Tongue (tissue), 2 donors: ENCODE results near the gene PITRM1. TPM values are rescaled to one million over a fixed set of nuclear protein-coding genes. Genes with fewer than 3 reads are reported as not detected.
"Not testable (repeated sequence)": the region's sequence is repeated elsewhere in the genome, so short reads cannot be mapped to it uniquely, and the experiment has no call there.

ENCODE experiments used
- DNase-seq: peaks from one replicate; pipeline ENCODE4 v3.0.0-alpha.2; 2015
- total RNA-seq: library from RNA; depleted of rRNA; stranded (reverse); fragments of >200 nt; gene quantifications from one replicate; pipeline ENCODE4 v1.2.3, GENCODE V29; 2014

PITRM1 gene
- total RNA-seq, 1 donor from 2014 or later = 78.2 TPM

DNA sequence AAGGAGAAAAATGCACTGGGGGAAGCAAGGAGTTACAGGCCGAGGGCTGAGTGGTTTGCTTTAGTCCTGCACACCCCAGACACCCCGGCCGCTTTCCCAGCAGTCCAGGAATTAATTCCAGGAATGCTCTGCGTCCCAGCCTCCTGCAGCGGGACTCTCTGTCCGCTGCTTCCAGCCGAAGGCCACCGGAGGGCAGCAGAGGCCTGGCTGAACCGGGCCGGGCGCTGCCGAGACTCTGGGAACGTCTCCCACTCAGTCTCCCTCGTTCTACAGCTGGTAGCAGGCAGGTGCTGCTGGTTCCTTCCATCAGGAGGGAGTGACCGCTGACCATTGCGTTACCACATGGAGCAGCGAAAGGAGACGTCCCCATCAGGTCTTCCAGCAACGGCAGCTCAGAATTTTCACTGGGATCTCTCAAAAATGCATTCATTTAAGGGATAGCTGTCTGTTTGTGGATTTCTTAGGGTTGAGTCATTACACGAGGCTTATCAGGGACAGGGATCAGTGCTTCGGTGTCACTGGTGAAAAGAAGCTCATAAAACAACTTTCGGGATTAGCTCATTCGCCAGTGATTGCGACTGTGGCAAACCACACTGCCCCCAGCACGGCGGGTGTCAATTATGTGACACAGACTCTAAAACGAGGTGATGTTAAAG, 24.9 kb upstream of the PITRM1 start:
- DNase-seq = peak; percentile 91

DNA sequence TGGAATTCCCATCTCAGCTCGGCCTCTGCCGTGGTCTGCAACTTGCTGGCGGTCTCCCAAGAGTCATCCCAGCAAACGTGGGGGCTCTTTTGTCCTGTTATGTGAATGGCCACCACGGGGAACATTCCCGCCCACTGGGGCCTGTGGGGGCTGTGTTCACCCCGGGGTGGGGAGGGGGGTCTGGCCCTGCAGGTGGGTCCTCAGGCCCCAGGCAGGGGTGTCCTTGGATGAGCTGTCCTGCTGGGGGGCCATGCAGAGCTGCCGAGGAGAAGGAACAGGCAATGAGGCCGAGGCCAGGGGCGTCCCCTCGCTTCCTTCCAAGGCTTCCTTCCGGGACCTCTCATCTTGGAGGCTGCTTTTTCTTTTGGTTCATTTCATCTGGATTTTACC, 24.4 kb upstream of the PITRM1 start:
- DNase-seq = no peak

DNA sequence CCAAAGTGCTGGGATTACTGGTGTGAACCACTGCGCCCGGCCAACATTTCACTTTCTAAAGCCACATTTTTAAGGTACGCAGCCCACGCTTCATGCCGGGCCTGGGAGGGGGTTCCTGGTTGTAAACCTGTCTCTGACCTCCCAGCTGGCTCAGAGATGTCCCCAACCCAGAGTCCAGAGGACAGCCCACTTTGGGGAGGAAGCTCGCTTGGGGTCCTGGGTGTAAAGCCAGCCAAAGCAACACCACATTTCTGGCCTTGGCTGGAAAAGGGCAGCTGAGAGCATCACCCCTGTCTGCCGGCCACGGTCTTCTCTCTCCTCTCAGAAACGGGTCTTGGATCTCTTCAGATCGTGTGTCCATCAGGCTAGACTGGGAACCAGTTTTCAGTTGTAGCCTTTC, 23.9 kb upstream of the PITRM1 start:
- no peak for DNase-seq

DNA sequence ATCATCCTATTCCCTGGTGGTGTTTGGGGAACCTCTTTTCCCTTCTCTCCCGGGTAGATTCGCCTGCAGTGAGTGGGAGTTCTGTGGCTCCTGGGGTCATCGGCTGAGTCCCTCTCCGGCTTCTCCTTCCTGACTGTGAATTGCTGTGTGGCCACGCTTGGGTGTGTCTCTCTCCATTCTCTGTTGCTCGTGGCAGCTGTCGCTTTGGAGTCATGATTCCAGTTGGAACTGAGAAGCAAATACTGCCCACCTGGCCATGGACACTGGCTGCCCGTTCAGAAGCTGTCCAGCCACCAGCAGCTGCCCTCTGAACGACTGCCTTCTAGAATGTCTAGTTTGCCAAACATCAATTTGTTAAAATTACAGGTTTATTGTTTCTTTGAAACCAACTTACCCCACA, 23.1 kb upstream of the PITRM1 start:
- DNase-seq = peak; percentile 49

DNA sequence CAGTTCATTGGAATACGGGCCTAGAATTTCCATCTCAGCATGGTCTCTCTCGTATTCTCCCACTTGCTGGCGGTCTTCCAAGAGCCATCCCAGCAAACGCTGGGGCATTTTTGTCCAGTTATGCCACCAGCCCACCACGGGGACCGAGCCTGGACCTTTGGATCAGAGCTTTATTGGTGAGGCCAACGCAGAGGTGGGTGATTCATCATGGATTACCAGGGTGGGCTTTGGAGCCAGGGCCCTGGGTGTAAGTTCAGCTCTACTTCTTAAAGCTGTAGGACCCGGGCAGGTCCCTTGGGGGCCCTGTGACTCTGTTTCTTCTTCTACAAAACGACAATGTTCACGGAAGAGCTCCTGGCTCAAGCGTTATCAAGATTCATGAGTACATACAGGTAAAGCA, 22.7 kb upstream of the PITRM1 start:
- no peak for DNase-seq

DNA sequence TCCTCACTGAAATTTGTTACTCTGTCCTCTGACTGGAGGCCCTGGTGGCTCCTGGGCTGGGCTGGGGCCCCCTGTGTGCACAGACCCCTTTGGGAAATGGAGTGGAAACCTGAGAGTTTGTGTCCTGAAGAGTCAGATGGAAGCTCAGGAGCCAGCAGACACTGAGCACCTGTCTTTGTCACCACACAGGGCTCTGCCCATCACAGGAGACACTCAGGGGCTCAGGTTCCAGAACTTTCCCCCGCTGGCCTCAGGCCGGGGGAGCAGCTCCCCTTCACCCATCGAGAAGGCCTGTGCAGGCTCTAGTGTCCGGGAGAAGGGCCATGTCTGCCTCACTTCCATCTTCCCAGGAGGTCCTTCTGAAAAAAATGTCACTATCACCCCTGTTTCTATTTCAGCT, 22.3 kb upstream of the PITRM1 start:
- DNase-seq = no peak

DNA sequence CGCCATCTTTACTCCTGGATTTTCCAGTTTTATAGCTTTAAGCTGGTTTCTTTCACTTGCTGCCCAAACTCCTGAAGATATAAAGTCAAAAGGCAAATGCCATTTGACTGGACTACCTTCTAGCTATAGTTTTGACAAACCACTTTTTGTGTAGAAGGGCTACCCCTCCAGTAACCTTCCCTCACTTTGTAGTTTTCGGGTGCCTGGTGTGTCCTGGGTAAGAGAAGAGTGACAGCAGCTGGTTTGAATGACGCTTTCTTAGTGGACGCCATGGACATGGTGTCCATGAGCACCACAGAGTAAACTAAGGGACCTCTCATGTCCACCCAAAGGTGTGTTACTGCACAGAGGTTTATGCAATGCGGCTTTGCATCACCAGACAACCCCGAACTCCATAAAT, 21.2 kb upstream of the PITRM1 start:
- no peak for DNase-seq

DNA sequence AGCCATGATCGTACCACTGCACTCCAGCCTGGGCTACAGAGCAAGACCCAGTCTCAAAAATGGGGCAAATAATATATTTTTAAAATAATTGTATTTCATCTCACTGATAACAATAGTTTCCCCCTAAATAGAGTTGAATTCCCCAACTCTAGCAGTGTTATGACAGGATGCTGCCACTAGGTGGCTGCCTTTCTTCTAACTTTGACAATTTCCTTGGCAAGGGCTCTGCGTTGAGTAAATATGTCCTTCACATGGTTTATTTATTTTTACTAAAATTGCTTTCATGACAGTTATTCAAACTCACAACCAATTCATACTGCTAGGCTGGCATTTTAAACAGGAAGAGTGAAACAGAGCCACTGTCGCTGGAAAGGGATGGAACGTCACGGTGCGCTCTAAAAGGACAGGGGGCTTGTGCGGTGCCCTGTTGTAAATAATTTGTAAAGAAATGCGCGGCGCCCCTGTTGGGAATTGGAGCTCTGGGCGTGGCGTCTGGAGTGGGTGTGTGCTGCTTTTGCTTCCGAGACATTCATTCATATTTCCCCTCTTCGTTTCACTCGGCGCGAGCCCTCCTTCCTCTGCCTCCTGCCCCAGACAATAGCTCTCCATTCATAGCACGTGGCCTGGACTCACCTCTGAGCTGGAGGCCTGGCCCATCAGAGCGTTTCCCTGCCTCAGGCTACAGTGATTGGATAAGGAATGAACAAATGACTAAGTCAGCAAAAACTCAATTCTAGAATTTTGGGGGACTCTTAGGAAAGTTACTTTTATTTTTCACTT, 20.5 kb upstream of the PITRM1 start:
- peak; percentile 85 for DNase-seq

DNA sequence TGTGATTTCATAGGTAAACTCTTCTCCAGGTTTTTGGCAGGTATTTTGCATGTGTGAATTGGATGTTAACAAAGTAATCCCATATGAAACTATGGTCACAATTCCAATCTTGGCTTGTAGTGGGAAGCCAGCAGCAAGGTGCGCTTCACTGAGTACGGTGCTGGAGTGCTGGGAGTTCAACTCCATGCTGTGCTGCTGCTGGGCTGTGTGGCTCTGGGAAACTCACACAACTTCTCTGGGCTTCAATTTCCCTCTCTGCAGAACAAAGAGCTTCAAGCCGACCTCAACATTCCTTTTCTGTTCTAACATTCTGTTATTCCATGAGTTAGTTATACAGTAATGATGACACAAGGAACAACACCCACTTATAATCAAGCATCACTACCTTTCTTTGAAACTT, 18.2 kb upstream of the PITRM1 start:
- DNase-seq = no peak

DNA sequence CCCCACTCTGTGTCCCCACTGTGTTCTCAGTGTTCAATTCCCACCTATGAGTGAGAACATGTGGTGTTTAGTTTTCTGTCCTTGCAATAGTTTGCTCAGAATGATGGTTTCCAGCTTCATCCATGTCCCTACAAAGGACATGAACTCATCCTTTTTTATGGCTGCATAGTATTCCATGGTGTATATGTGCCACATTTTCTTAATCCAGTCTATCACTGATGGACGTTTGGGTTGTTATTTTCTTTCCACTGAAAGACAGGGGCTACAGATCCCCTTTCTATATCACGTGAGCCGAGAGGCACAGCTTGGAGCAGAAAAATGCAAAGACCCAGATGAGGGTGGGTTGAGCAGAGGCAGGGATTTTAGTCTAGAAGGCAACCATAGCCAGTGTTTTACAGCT, 14.6 kb upstream of the PITRM1 start:
- not testable (repeated sequence) for DNase-seq

DNA sequence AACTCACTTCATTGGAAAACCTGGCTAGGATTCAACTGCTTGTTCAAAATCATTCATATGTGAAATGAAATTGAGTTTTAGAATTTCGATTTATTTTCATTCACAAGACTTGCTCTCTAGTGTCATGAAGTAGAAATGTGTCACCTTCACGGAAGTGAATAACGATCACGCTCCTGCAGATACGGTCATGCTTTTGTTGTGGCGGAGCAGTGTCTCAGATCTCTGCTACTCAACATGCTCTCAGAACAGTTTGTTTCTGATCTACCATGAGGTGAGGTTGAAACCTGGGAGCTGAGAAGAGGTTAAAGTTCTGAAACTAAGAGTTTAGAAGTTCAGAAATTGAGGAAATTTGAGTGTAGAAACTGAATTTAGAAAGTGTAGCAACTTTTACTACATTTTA, 13.8 kb upstream of the PITRM1 start:
- no peak for DNase-seq

DNA sequence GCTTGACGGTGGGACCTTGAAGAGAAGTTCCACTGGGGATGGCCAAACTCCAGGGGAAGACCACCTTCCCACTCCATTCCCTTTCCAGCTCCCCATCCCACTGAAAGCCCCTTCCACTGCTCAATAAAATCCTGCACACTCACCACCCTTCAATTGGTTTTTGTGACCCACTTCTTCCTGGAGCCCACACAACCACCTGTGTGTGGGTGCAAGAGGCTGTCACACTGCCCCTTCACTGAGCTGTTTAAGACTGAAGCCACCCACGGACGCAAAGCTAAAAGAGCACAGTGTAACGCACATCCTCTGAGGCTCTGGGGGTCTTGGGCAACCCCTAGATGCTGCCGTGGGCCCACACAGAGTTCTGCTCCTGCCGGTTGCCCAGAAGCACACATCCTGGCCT, 12.8 kb upstream of the PITRM1 start:
- DNase-seq = no peak

DNA sequence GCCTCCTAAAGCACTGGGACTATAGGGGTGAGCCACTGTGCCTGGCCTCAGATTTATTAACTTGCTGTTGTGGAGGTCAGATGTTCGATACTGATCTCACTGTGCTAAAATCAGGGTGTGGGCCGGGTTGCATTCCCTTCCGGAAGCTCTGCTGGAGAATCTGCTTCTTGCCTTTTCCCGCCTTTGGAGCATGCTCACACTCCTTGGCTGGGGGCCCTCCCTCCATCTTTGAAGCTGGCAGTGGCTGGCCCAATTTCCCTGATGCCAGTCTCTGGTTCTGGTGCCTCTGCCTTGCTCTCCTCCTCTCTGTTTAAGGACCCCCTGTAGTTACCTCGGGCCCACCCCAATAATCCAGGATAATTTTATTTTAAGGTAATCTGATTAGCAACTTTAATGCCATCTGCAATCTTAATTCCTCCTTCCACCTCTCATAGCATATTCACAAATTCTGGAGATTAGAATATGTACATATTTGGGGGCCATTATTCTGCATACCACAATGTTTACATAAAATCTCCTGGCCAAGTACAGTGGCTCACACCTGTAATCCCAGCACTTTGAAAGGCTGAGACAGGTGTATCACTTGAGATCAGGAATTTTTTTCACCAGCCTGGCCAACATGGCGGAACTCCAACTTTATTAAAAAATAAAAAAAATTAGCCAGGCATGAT, 7.9 kb upstream of the PITRM1 start:
- DNase-seq = no peak

DNA sequence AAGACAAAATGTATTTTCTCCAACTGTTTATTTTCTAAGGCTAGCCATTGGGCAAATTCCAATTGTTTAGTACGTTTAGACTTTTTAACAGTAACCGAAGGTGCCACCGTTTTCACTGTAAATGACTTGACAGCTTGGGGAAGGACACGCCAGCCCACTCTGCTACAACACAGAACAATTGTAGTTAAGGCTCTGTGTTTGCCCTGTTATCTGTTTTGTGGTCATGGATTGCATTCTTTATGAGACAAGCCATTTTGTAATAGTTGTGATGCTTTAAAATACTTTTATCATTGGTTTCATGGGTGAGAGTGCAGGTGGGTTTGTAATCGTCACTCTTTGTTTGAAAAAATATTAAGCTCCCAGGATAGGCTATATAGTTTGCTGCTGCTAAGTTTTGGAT, 6.6 kb upstream of the PITRM1 start:
- DNase-seq = no peak

DNA sequence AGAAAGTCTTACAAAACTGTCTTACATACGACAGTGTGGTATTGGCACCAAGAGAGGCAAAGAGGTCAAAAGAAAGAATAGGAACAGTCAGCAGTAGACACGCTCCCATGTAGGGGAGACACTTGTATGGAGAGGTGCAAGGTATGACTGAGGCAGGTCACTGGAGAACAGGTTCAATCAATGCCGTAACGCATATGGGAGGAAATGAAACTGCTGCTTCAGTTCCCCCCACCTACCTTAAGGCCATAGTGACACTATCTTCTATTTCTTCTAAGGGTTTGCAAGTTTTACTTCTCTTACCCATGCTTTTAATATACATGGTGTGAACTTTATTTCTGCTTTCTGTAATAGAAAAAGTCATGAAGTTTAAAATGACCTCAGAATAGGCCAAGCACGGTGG, 5.5 kb upstream of the PITRM1 start:
- DNase-seq = no peak

DNA sequence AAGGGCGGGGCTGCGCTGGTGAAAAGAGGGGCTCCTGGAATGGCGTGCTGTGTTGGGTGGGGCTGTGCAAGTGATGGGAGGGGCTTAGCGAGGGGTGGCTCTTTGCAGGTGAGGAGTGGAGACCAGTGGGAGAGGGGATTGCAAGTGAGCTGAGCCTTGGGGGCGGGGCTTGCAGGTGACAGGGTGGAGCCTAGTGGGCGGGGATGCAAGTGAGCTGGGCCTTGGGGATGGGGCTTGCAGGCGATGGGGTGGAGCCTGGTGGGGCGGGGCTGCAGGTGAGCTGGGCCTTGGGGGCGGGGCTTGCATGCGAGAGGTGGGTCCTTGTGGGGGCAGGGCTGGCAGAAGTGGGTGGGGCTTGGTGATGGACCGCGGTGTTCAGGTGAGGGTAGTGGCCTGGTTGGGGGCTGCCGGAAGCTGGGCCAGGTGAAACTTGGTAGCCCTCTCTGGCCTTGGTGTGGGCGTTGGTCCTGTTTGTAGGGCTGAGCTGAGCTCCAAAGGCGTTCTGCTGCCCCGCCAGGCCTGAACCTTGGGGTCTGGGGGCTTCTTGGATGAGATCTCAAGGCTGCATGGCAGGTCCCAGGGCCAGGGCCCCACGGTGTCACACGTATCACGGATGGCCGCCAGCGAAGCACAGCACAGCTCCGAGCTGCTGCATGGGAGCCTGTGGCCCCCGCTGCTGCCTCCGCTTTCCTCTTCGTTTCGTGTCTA, 743 bp upstream of the PITRM1 start:
- no peak for DNase-seq

DNA sequence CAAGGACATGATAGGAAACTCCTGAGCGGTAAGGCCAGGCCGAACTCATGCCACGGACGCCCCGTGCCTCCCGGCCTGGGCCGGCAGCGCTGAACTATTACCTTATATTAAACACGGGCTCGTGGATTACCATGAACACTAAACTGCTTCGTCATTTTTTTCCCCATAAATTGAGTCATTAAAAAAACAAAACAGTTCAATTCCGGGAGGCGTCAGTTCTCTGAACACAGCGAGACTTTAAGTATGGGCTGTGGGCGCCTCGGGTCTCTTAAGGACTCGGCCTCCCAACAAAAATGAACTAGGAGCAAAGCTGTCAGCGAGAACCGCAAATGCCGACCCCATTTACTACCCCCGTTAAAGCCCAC, 519 bp downstream of the PITRM1 start:
- DNase-seq = no peak

DNA sequence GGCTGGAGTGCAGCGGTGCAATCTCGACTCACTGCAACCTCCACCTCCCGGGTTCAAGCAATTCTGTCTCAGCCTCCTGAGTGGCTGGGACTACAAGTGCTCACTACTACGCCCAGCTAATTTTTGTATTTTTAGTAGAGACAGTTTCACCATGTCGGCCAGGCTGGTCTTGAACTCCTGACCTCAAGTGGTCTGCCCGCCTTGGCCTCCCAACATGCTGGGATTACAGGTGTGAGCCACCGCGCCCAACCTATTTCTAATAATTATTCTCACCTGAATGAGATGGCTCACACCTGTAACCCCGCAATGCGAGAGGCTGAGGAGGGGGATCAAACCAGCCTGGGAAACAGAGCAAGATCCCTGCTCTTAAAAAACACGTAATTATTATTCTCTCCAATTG, 1.1 kb downstream of the PITRM1 start:
- not testable (repeated sequence) for DNase-seq

DNA sequence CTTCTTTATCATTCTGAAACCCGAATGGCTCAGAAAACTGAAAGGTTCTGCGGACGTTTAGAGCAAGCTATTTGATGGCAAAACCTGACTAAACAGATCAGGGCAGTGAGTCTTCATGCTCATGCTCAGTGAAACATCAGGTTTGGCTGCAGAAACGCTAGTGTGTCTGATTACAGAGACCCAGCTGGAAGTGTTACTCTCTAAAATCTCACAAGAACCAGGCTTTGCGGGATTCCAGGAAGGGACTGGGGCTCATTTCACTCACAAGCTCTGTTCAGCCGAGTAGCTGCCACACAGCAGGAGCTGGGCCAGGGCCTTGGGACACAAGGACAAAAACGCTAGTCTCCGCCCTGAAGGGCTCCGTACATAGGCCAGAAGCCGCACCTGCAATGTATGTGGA, 2.9 kb downstream of the PITRM1 start:
- peak; percentile 80 for DNase-seq

DNA sequence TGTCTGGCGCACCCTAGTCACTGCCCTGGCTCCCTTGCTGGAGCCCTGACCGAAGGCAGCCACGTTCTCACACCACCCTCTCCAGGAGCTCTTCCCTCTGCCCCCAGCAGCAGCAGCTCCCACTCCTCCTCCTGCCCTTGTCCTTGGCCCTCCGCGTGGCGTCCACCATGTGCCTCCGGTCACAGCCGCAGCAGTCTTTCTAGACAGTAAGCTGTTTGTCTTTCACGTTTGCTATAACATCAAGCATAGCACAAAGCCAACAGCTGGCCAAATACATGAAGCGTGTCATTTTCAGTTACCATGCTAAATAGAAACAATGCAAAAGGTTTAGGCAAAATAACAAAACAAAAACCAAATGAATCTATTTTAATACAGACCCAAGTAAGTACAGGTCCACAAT, 3.3 kb downstream of the PITRM1 start:
- peak; percentile 73 for DNase-seq

DNA sequence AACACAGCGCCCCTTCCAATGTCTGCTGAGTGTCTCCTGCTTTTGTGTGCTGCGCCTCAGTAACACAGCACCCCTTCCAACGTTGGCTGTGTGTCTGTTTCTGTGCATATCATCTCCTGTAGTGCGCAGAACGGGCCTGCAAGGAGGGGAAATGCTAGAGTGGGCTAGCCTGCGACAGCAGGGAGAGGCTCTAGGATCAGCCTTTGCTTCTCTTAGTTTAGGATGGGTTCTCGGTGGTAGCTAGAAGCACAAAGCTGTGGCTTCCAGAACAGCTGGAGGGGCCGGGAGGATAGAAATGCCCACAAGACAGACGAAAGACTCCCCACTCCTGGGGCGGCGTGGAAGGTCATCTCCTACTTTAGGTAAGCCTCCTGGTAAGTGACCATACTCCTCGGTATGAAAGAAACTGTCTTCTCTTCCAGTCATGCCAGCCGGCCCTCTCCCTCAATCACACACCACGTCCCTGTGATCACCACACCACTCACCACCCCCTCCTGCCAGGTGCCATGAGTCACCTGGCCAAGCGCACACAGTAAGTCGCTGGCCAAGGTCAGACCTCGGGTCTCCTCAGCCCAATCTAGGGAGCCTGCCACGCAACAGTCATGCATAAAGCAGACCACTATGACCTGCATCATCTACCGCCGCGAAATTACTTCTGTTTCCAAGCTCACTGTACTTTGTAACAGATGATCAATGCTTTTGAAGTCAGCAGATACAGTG, 4.8 kb downstream of the PITRM1 start:
- no peak for DNase-seq
